OCI-LY1 (cell line): ENCODE results near the gene CRADD.

Experiments
- CTCF ChIP-seq: fragments of 200-600 bp; sonication (generic), shearing (Covaris generic); IDR thresholded peaks from 2 replicates; pipeline ENCODE4 v1.5.1; 2017; ENCODE audit warnings: mild to moderate bottlenecking, antibody characterized with exemption, low read length, moderate library complexity, mixed read lengths
- EZH2 ChIP-seq: fragments of 200-600 bp; sonication (generic), shearing (Covaris generic); IDR thresholded peaks from 2 replicates; pipeline ENCODE4 v1.8.0; 2017; ENCODE audit warnings: borderline replicate concordance, mixed run types, mild to moderate bottlenecking, antibody characterized with exemption, low read length, moderate library complexity, mixed read lengths

- no peak for TF ChIP-seq CTCF
- TF ChIP-seq EZH2, result no peak
Observed at GRCh38 chr12:93737457-93738198, 60.5 kb downstream of the CRADD start.
